ENCODE data around the gene ADD2. TPM values are rescaled to one million over a fixed set of nuclear protein-coding genes. Genes with fewer than 3 reads are reported as not detected.

Gene ADD2
- total RNA-seq, 4 donors from 2014 or later = 1.9 to 6.5 (median 3.1) TPM

DNA sequence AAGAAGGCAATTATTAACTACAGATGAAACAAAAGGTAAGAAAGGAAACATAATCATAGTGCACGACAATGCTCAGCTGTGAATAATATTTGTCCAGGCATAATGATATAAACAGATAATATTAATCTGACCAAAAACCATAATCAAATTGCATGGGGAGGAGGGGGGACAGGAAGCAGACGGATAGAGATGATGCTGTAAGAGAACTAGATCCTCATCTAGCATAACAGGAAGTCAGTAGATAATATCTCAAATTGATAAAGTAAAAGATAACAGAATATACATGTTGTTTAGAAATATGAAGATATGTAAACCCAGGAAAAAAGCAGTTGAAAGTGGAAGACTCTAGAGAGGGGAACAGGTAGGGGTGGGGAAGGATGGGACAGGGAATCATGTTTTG, 129.4 kb downstream of the ADD2 start:
- Histone ChIP-seq H3K27me3 (no peaks in the 10 kb centered on the region), H3K4me3 (replicated peaks in 1 of 3) (no peak overlapping the region), H3K27ac (no peak overlapping the region), H3K9me3 (no peaks in the 10 kb centered on the region), H3K36me3 (no peaks in the 10 kb centered on the region), H3K4me1 (no peaks in the 10 kb centered on the region)
- TF ChIP-seq, protein P1, sequence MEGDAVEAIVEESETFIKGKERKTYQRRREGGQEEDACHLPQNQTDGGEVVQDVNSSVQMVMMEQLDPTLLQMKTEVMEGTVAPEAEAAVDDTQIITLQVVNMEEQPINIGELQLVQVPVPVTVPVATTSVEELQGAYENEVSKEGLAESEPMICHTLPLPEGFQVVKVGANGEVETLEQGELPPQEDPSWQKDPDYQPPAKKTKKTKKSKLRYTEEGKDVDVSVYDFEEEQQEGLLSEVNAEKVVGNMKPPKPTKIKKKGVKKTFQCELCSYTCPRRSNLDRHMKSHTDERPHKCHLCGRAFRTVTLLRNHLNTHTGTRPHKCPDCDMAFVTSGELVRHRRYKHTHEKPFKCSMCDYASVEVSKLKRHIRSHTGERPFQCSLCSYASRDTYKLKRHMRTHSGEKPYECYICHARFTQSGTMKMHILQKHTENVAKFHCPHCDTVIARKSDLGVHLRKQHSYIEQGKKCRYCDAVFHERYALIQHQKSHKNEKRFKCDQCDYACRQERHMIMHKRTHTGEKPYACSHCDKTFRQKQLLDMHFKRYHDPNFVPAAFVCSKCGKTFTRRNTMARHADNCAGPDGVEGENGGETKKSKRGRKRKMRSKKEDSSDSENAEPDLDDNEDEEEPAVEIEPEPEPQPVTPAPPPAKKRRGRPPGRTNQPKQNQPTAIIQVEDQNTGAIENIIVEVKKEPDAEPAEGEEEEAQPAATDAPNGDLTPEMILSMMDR (IDR thresholded peaks at IDR 0.05) = no peak
- no peak for TF ChIP-seq POLR2A (IDR thresholded peaks at IDR 0.05)
- no peak for DNase-seq
- 78 to 85% methylated on average over 2 of the region's 2 CpGs for WGBS, 2 donors
- intact Hi-C loops (cut with DNase I) = no loop called here

DNA sequence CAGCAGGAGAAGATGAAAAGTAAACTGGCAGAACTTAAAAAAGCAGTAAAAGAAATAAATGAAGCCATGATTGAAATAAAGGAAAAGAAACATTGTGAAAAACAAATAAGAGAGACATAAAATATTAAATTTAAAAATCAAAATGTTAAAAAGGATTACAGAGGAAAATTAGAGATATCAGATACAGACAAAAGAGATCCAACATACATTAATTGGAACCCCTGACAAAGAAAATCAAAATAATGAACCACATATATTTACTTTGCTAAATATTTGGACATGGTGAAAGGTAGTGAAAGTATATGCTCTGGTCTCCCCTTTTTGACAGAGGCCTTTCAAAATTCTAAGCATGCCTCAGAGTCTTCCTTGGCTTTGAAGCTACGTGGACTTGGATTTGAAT, 134.5 kb downstream of the ADD2 start:
- no peak for DNase-seq
- intact Hi-C loops (cut with DNase I) = no loop called here
- Histone ChIP-seq H3K27ac (no peak overlapping the region), H3K4me1 (no peaks in the 10 kb centered on the region), H3K36me3 (no peaks in the 10 kb centered on the region), H3K4me3 (replicated peaks in 1 of 3) (no peak overlapping the region), H3K27me3 (no peaks in the 10 kb centered on the region), H3K9me3 (no peaks in the 10 kb centered on the region)
- WGBS, 2 donors = 75 to 85% methylated on average over 1 of the region's 1 CpG
- TF ChIP-seq, protein P1 (IDR thresholded peaks at IDR 0.05) = no peak
- no peak for TF ChIP-seq POLR2A (IDR thresholded peaks at IDR 0.05)

DNA sequence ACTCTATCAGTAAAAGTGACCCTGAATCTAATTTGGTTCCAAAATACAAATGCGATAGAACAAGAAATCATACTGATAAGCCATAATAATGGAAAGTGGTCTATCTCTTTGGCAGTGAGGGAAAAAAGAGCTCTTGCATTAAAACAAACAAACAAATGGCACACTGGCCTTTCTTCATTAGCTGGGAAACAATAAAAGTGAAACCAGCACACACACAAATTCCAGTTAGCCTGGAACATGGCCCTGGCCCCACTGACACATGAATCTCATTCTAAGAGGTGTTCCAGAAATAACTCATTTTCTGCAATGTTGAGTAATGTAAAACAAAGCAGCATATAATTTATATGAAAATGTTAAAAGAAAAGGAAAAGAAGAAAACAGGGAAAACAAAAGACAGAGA, 135.0 kb downstream of the ADD2 start:
- no peak for DNase-seq
- no peaks in the 10 kb centered on the region for H3K4me1 ChIP-seq
- H3K9me3 ChIP-seq = no peaks in the 10 kb centered on the region
- no peaks in the 10 kb centered on the region for H3K36me3 ChIP-seq
- no peak overlapping the region for H3K4me3 ChIP-seq (replicated peaks in 1 of 3)
- H3K27me3 ChIP-seq = no peaks in the 10 kb centered on the region
- TF ChIP-seq POLR2A (IDR thresholded peaks at IDR 0.05) = no peak
- TF ChIP-seq, protein P1 (IDR thresholded peaks at IDR 0.05) = no peak
- WGBS, 2 donors = 81 to 82% methylated on average over 1 of the region's 1 CpG
- intact Hi-C loops (cut with DNase I) = no loop called here
- no peak overlapping the region for H3K27ac ChIP-seq

DNA sequence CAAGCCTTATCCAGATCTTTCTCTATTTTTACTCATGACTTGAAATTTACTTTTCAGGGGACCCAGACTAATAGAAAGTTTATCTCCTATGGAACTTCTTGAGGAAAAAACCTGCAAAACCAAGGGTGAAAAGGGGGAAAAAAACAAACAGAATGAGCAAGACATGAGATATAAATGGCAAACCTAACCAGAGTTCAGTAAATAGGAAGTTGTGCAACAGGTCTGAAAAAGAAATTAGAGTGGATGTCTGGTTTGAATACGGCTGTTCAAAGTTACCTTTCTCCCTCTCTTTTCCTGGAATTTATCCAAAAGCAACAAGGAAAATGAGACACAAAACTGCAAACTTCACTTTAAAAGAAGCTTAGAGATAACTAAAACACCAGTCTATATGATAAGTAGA, 135.6 kb downstream of the ADD2 start:
- Histone ChIP-seq H3K27me3 (no peaks in the 10 kb centered on the region), H3K4me3 (replicated peaks in 1 of 3) (no peak overlapping the region), H3K4me1 (no peaks in the 10 kb centered on the region), H3K27ac (no peak overlapping the region), H3K9me3 (no peaks in the 10 kb centered on the region), H3K36me3 (no peaks in the 10 kb centered on the region)
- 30 to 58% methylated on average over 1 of the region's 1 CpG for WGBS, 2 donors
- intact Hi-C loops (cut with DNase I) = no loop called here
- no peak for DNase-seq
- TF ChIP-seq, protein P1 (IDR thresholded peaks at IDR 0.05) = no peak
- no peak for TF ChIP-seq POLR2A (IDR thresholded peaks at IDR 0.05)

DNA sequence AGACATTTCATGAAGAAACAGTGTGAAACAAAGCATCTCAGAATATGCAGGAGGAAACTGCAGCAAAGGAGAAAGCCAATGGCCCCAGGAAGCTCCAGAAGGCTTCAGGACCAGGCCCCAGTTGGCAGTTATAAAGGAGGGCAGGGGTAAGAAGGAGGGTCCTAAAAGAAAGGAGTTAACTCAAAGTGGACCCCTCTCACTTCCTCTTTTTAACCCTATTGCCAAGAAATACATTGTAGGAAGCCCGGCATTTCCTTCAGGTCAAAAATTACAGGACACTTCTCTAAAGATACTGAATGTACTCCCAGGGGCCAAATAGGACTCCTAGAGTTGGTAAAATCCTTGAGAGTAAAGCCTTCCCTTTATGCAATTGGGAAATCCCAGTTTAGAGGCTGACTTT, 137.2 kb downstream of the ADD2 start:
- no peak overlapping the region for H3K27ac ChIP-seq
- H3K4me1 ChIP-seq = peaks cover 0 to 8% of the 10 kb centered on the region in 2 donors
- intact Hi-C loops (cut with DNase I) = no loop called here
- WGBS, 2 donors = 82 to 93% methylated on average over 1 of the region's 1 CpG
- DNase-seq = no peak
- H3K27me3 ChIP-seq = no peaks in the 10 kb centered on the region
- H3K9me3 ChIP-seq = no peaks in the 10 kb centered on the region
- no peak for TF ChIP-seq POLR2A (IDR thresholded peaks at IDR 0.05)
- TF ChIP-seq, protein P1 (IDR thresholded peaks at IDR 0.05) = no peak
- H3K36me3 ChIP-seq = no peaks in the 10 kb centered on the region
- H3K4me3 ChIP-seq (replicated peaks in 1 of 3) = no peak overlapping the region

All from thyroid gland (tissue), 4 donors.